ENCODE measurements around the gene DNMT3L.

- TF ChIP-seq, protein P1, sequence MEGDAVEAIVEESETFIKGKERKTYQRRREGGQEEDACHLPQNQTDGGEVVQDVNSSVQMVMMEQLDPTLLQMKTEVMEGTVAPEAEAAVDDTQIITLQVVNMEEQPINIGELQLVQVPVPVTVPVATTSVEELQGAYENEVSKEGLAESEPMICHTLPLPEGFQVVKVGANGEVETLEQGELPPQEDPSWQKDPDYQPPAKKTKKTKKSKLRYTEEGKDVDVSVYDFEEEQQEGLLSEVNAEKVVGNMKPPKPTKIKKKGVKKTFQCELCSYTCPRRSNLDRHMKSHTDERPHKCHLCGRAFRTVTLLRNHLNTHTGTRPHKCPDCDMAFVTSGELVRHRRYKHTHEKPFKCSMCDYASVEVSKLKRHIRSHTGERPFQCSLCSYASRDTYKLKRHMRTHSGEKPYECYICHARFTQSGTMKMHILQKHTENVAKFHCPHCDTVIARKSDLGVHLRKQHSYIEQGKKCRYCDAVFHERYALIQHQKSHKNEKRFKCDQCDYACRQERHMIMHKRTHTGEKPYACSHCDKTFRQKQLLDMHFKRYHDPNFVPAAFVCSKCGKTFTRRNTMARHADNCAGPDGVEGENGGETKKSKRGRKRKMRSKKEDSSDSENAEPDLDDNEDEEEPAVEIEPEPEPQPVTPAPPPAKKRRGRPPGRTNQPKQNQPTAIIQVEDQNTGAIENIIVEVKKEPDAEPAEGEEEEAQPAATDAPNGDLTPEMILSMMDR (IDR thresholded peaks at IDR 0.05; ENCODE audit: poor library complexity), result no peak
- TF ChIP-seq EZH2 (IDR thresholded peaks at IDR 0.05; ENCODE audit: borderline replicate concordance), result no peak
Observed at GRCh38 chr21:44299085-44299457, 37.4 kb upstream of the DNMT3L start.
